Frontal cortex (tissue), 4 donors: Measurements from ENCODE around the gene EEF1AKMT3. TPM values are rescaled to one million over a fixed set of nuclear protein-coding genes. Genes with fewer than 3 reads are reported as not detected.

Experiments used
- DNase-seq, 2 donors: peaks; one replicate each; pipeline ENCODE4 v3.0.0; 2012; ENCODE audit warnings: low spot score in 2 of 2
- FAIRE-seq: peaks from 2 replicates; lab custom pipeline; 2012; peaks lifted over from hg19 to GRCh38; lab: Jason Lieb, UNC
- small RNA-seq: library from RNA; depleted of rRNA; stranded (forward); fragments of <200 nt; gene quantifications from one replicate; pipeline ENCODE3, GENCODE V24; 2014
- total RNA-seq: library from RNA; depleted of rRNA; stranded (reverse); fragments of >200 nt; gene quantifications from one replicate; pipeline ENCODE4 v1.2.3, GENCODE V29; 2014
- donor health status: control.
- donor health status: control.
- donor health status: control.

EEF1AKMT3 gene
- total RNA-seq, 1 donor from 2014 or later, result 1.2 TPM

GRCh38 chr12:57826400-57826799 lies 54.0 kb downstream of the EEF1AKMT3 start:
- DNase-seq (no peak), FAIRE-seq (no peak)

- no peak for DNase-seq
- no peak for FAIRE-seq
These were observed 54.6 kb downstream of the EEF1AKMT3 start for GRCh38 chr12:57826966-57827365.

DNA sequence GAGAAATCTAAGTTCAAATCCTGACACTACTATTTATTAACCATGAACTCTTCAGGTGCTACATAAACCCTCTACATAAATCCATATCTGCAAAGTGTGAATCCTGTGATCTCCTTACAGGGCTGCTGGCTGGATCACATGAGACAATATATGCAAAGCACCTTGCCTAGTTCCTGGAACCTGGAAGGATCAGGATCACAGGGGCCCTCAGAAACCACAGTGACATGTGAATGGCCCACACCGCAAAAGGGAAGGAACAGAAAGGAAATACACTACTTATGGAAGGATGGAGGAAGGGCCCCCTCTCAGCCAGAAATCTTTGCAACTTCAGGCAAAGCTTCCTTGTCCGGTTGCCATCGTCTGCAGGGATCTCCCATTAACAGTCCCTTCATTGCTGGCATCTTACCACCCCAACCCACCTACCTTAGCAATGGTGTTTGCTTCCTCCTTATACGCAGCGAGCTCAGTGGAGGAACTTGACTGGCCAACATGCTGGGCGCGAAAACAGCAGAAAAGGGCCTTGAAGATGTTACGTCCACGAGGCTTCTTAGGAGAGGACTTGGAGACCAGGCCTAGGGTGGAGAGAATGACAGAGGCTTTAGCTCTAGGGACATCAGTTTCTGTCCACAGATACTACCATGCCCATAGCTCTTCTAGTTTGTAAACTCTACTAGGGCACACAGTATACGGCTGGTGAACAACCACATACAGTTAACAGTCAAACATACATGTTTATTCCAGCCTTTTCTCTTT lies 56.8 kb downstream of the EEF1AKMT3 start:
- DNase-seq (no peak), FAIRE-seq (no peak)

DNA sequence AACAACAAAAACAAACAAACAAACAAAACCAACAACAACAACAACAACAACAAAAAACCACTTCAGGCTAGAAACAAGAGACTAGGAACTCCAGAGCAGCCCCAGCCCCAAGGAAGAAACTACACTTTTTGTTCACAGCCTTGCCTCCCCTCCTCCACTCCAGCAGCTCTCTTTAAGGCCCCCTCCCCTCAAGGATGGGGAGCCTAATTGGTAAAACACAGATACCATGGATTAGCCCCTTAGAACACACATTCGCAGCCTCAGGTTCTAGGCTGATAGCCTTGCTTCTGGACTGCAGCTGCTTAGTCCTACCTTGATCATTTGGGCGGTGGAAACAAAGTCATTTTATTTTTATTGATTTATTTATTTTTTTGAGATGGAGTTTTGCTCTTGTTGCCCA lies 58.0 kb downstream of the EEF1AKMT3 start:
- no peak for FAIRE-seq
- no peak for DNase-seq

Small RNA genes within 50 kb of the gene (small RNA-seq; reads per million reads assigned to genes)
- 8.1 reads per million, percentile 95 among the genes with 10 or more reads in this experiment for gene MIR26A2
- gene RNU6-1083P, result not detected

Other genes with a start within 250 kb of the EEF1AKMT3 start
- 1.2 TPM for gene MBD6, start 249.8 kb upstream of the EEF1AKMT3 start, total RNA-seq
- 136 TPM for gene DCTN2, start 225.4 kb upstream of the EEF1AKMT3 start, total RNA-seq
- 42.8 TPM for gene KIF5A, start 222.6 kb upstream of the EEF1AKMT3 start, total RNA-seq
- 11.0 TPM for gene PIP4K2C, start 181.4 kb upstream of the EEF1AKMT3 start, total RNA-seq
- gene DTX3, start 167.8 kb upstream of the EEF1AKMT3 start, total RNA-seq, result 51.4 TPM
- 38.3 TPM for gene ARHGEF25, start 161.2 kb upstream of the EEF1AKMT3 start, total RNA-seq
- gene B4GALNT1, start 139.4 kb upstream of the EEF1AKMT3 start, total RNA-seq, result 37.5 TPM
- 151 TPM for gene OS9, start 78.5 kb upstream of the EEF1AKMT3 start, total RNA-seq
- 25.7 TPM for gene AGAP2, start 33.9 kb upstream of the EEF1AKMT3 start, total RNA-seq
- 38.3 TPM for gene TSPAN31, start 27.6 kb upstream of the EEF1AKMT3 start, total RNA-seq
- gene CDK4, start 20.3 kb upstream of the EEF1AKMT3 start, total RNA-seq, result 51.4 TPM
- 17.5 TPM for gene MARCHF9, start 17.5 kb upstream of the EEF1AKMT3 start, total RNA-seq
- gene CYP27B1, start 5.5 kb upstream of the EEF1AKMT3 start, total RNA-seq, result not detected
- 1.2 TPM for gene METTL1, start 509 bp upstream of the EEF1AKMT3 start, total RNA-seq
- gene TSFM, start 10.2 kb downstream of the EEF1AKMT3 start, total RNA-seq, result 30.2 TPM
- 1.6 TPM for gene AVIL, start 46.1 kb downstream of the EEF1AKMT3 start, total RNA-seq
- 14.7 TPM for gene CTDSP2, start 74.1 kb downstream of the EEF1AKMT3 start, total RNA-seq
- 6.1 TPM for gene ATP23, start 169.0 kb downstream of the EEF1AKMT3 start, total RNA-seq